RKO (cell line): Measurements from ENCODE around the gene PIMREG.

Experiments used
- DNase-seq: peaks from one replicate; pipeline ENCODE4 v3.0.0-alpha.2; 2016; ENCODE audit warnings: low spot score

Gene PIMREG

GRCh38 chr17:6443692-6444570, at the start of gene PIMREG:
PIMREG (plus strand) TSS chr17:6444455; CDS start chr17:6445111, 656 bp downstream.
- DNase-seq: peak; percentile 94

GRCh38 chr17:6398955-6399354, 45.3 kb upstream of the PIMREG start:
- DNase-seq: no peak

DNA sequence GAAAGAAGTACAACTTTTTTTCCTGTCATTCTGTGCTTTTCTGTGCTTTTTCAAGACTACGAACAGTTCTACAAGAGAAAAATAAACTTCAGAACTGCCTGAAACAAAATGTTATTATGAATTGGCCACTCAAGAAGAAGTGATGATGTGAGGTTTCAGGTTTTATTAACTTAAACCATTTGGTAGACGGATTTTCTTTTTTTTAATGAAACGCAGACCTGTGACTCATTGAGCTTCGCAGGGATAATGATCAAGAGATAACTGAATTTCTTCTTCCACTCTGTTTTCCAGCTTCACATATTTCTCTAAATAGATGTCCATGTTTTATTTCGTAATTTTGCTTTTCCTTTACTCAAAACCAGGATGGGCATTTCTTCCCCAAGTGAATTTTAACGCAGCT, 42.0 kb upstream of the PIMREG start:
- DNase-seq: no peak

DNA sequence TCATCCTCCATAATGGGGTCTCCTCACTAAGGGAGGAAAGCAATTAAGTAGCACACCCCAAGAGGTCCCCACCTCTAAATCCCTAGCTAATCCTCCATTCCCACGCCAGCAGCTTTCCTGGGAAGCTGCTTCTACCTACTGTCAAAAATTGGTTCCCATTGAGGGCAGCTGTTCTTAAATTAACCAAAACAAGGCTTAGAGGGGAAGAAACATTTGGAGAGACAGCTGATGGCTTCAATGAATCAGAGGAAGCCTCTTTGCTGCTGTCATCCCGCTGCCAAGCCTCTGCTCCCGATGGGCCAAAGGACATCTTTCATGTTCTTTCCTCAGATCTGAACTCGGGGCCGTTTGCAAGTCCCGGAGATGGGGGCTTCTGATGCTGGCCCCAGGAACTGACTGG, 36.0 kb upstream of the PIMREG start:
- no peak for DNase-seq

- no peak for DNase-seq
Observed at GRCh38 chr17:6408735-6409134, 35.5 kb upstream of the PIMREG start.

- DNase-seq: peak; percentile 70
Observed at GRCh38 chr17:6413065-6413464, 31.2 kb upstream of the PIMREG start.

- DNase-seq: no peak
Observed at GRCh38 chr17:6415616-6416015, 28.6 kb upstream of the PIMREG start.

DNA sequence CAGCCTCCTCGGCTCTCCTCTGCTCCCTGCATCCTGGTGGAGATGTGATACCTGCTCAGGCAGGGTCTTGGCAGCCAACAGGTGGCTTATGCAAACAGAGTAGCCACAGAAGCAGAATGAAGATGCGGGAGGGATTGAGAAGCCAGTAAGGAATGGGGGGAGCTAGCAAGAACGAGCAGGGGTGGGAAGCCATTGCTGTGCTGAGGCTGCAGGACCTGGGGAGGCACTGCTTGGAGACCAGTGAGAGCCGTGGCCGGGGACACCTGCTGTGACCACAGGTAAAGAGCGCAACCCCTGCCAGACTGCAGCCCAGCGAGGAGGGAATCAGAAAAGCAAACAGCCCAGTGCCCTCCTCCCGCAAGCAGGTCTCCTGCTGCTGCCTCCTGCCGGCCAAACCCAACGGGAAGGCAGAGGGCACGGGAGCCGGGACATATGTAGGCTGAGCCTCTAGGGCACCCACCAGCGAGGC, 24.0 kb upstream of the PIMREG start:
- DNase-seq: no peak

DNA sequence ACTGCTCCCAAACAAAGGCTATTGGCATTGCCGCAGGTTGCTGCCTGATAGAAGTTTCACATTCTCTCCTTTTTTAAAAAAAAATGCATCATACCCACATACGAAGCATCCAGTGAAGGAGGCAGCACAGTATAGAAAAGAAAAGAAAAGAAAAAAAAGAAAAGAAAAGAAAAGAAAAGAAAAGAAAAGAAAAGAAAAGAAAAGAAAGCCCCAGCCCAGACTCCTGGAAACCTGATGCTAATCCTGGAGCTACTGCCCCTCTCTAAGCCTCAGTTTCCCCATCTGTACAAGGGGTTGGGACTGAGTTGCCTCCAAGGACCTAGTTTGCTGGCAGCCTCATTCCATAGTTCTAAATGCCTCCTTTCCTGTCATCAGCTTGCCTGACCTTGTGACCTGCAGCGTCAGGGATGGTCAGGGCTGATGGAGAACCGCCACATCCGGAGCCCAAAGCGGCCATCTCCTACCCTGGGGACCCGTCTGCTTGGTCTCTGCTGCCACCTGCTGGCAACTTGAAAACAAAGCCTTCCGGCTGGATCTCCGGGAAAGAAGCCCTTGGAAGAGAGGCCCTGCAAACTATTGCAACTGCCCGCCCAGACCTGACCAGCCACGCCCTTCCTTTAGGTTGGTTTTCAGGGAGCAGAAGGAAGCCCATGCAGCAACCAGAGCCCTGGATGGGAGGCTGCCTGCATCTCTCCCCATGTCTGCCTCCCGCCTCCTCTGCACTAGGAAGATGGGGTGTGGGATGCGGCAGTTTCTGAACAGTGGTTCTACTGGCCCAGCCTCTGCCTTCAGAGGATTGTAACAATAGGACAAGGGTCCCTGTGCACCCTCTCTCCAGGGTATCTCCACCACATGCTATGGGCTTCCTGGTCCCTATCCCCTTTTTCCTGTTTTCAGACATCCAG, 22.3 kb upstream of the PIMREG start:
- DNase-seq: peak; percentile 84

DNA sequence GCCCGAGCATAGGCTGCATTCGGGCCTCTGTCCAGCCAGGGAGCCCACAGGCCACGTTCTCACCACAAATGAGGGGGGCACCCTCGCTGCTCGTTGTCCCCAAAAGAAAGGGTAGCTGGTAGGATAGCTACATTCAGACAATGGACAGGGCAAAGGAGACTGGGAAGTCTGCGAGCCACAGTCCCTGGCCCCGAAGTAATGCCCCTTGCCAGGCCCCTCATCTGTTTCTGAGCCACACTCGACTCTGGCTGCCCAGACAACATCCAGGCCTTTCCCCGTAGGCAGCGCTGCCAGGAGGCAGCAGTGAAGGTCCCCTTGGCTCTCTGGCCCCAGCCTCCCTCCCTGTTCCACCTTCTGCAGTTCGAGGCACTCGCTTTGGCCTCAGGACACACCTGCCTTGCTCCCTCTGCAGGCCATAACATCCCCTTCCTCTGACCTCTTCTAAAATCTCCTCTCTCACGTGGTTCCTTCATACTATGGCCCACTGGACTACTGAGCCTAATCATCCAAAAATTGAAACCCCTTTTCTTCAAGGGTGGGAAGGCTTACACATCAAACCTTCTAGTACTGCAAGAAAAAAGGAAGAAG, 21.5 kb upstream of the PIMREG start:
- DNase-seq: no peak

DNA sequence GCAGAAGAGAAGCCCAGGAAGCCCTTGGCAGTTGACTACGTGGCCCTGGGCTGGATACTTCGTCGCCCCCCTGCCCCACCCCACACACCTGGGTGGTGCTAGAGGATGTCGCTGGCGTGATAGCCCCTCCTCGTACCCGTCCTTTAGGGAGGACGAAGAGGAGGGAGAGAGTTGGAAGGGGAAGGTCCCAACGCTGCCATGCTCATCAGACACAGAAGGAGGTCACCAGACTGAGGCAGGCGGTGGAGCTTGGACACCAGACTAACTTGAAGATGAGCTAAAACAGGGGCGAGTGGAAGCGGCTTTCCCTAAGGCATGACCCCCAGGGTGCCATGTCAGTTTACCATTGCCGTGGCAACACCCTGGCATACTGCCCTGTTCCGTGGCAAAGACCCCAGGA, 20.3 kb upstream of the PIMREG start:
- DNase-seq: no peak

DNA sequence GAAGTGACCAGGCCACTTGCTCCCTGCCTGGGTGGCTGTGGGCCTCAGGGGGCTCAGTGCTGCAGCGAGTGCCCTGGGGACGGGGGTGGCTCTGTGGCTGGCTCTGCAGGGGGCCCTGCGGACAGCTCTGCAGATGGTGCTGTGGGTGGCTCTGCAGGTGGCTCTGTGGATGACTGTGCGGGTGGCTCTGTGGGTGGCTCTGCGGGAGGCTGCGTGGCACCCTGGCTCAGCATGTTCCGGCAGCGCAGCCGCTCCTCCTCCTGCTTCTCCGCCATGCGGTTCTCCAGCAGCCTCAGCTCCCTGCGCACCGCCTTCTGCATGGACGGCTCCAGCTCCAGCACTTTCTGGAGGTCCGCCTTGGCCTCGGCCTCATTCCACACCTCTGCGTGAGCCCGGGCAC, 18.8 kb upstream of the PIMREG start:
- DNase-seq: no peak

DNA sequence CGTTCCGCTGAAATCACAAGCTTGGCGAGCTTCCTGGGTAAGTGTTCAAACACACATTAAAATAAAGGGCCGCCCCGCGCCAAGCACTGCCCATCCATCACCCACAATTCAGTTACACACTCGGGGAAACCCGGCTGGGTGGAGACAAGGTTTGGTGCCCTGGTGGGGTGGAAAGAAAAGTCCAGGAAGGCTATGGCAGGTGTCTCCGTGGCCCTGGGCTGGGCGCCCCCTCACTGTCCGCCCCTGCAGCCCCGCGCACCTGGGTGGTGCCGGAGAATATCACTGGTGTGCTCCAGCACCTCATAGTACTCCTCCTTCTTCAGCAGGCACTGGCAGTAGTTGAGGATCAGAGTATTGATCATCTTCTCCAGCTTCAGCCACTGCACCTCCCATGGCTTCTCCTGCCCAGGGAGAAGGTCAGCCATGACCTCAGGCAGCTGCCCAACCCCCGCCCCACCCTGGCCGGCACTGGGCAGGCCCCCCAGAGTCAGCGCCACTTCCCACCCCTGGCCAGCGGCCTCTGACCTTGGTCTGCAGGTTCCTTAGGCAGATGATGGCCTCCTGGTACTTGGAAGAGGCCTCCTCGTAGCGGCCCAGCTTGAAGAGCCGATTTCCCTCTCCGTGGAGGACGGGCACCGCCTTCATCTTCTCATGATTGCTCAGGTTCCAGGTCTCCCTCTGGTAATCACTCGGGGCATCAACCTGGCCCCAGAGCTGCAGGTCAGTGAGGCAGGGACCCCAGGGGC, 17.7 kb upstream of the PIMREG start:
- DNase-seq: no peak

- DNase-seq: no peak
Observed at GRCh38 chr17:6427279-6427781, 16.9 kb upstream of the PIMREG start.

GRCh38 chr17:6428207-6428965, 15.9 kb upstream of the PIMREG start:
- no peak for DNase-seq

DNA sequence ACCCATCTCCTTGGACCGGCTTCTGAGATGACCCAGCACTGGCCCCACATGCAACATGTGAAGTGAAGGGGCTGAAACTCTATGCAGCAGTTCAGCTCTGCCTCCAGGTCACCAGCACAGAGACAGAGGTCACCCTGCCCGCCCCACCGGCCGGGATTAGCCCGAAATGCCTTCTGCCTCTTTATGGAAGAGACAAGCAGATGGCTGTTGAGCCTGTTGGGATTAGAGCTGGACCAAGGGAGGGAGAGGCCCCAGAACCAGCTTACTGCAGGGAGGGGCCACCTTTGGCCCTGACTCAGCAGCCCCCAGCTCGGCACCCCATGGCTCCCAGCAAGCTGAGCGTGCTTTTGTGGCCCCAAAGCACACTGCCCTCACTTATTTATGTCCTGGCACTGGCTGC, 15.0 kb upstream of the PIMREG start:
- no peak for DNase-seq

DNA sequence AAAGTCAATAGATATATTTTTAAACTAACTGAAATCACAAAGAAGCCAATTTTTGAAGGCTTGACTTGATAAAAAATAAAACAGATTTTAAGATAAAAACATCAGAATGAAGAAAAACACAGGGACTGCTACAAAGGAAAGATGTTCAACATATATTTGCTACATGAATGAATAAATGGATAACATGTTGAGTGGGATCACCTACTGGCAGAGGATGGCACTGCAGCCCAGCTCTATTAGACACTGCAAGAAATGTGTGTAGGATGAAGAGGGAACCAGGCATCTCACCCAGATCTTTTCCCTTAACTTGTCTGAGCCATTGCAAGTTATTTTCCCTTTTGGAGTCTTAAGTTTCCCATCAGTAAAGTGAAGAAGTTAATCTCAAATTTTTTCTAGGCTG, 13.5 kb upstream of the PIMREG start:
- no peak for DNase-seq

- DNase-seq: no peak
Observed at GRCh38 chr17:6435051-6435450, 9.2 kb upstream of the PIMREG start, which contains the start of gene AIPL1. AIPL1 (minus strand) TSS chr17:6435121; CDS start chr17:6435104, 17 bp downstream.

- peak; percentile 72 for DNase-seq
Observed at GRCh38 chr17:6435968-6436367, 8.3 kb upstream of the PIMREG start.

GRCh38 chr17:6437466-6437865, 6.8 kb upstream of the PIMREG start:
- no peak for DNase-seq

DNA sequence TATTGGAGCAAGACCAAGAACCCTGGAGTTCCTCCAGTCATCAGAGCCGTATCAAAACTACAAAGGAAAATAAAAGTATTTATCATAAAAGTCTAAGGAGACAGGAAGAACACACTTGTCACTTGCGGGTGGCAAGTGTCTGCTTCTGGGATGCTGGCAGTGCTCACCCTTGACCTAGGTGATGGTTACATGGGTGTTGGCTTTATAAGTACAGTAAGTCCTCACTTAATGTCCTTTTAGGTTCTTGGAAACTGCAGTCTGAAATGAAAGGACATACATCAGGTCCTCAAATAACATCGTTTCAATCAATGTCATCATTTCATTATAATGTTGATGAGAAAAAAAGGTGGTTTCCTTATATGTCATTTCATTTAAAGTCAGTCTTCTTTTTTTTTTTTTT, 6.3 kb upstream of the PIMREG start:
- DNase-seq: no peak
